Ovary (tissue), 3 donors: Measurements from ENCODE around the gene TXNDC16.

Experiments used
- EP300 ChIP-seq: sonication (generic); formaldehyde crosslinking; IDR thresholded peaks from one replicate; pipeline ENCODE4 v1.6.1; 2017; ENCODE audit warnings: antibody characterized with exemption
- POLR2A ChIP-seq: fragments of 450-650 bp; IDR thresholded peaks from one replicate; pipeline ENCODE4 v1.6.1; 2017; ENCODE audit warnings: antibody characterized with exemption, mild to moderate bottlenecking, moderate library complexity
- TF ChIP-seq, protein P1 (sequence below), 3 donors: fragments of 450-650 bp in 2 of 3; fragments of 200-600 bp in 1 of 3; IDR thresholded peaks; one replicate each; pipeline versions ENCODE4 v1.5.1 to v1.8.0; 2016 to 2022; ENCODE audit warnings: antibody characterized with exemption in 3 of 3, mild to moderate bottlenecking in 1 of 3
- donor health status: DM: no; HTN: no; CAD: no.

DNA sequence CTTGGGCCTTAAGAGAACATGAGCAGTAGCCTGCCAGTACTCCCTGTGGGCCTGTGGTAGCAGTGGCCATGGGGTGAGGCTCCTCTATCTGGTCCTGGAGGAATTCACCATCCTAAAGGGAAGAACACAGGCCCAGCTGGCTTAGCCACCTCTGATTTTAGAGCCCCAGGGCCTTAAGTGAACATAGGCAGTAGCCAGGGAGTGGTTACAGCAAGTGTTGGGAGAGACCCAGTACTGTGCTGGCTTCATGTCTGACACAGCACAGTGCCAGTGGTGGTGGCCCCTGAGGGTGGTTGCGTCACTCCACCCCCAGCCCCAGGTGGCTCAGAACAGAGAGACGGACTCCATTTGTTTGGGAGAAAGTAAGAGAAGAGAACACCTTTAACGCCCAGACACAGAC, 105.1 kb downstream of the TXNDC16 start:
- TF ChIP-seq, protein P1, sequence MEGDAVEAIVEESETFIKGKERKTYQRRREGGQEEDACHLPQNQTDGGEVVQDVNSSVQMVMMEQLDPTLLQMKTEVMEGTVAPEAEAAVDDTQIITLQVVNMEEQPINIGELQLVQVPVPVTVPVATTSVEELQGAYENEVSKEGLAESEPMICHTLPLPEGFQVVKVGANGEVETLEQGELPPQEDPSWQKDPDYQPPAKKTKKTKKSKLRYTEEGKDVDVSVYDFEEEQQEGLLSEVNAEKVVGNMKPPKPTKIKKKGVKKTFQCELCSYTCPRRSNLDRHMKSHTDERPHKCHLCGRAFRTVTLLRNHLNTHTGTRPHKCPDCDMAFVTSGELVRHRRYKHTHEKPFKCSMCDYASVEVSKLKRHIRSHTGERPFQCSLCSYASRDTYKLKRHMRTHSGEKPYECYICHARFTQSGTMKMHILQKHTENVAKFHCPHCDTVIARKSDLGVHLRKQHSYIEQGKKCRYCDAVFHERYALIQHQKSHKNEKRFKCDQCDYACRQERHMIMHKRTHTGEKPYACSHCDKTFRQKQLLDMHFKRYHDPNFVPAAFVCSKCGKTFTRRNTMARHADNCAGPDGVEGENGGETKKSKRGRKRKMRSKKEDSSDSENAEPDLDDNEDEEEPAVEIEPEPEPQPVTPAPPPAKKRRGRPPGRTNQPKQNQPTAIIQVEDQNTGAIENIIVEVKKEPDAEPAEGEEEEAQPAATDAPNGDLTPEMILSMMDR (IDR thresholded peaks at IDR 0.05): no peak
- TF ChIP-seq POLR2A (no peak), EP300 (no peak)
